Heart right ventricle (tissue), 16 donors: ENCODE measurements around the gene MZF1. TPM values are rescaled to one million over a fixed set of nuclear protein-coding genes. Genes with fewer than 3 reads are reported as not detected.
"Not testable (repeated sequence)": the region's sequence is repeated elsewhere in the genome, so short reads cannot be mapped to it uniquely, and the experiment has no call there.

Experiments used
- ATAC-seq, 8 donors: fragments of 200-7000 bp; cut with Tn5 transposase; one replicate each; pipeline ENCODE4 v1.9.1; 2020; ENCODE audit warnings: mild to moderate bottlenecking in 8 of 8, moderate library complexity in 8 of 8, moderate number of reproducible peaks in 1 of 8
- DNase-seq, 2 donors: peaks; one replicate each; pipeline ENCODE4 v3.0.0-alpha.2; 2020
- H3K27ac ChIP-seq, 10 donors: fragments of 200-600 bp; sonication (generic) in 2 of 10; one replicate each; pipeline versions ENCODE4 v1.5.0 to v1.8.0; 2020 to 2022; ENCODE audit warnings: mild to moderate bottlenecking in 3 of 10
- H3K27me3 ChIP-seq, 7 donors: fragments of 200-600 bp; one replicate each; pipeline ENCODE4 v1.8.0; 2021 to 2022; ENCODE audit warnings: mild to moderate bottlenecking in 2 of 7
- H3K36me3 ChIP-seq, 9 donors: fragments of 200-600 bp; sonication (generic) in 1 of 9; one replicate each; pipeline versions ENCODE4 v1.5.0 to v1.8.0; 2020 to 2022; ENCODE audit warnings: mild to moderate bottlenecking in 2 of 9
- H3K4me1 ChIP-seq, 9 donors: fragments of 200-600 bp; sonication (generic) in 1 of 9; one replicate each; pipeline versions ENCODE4 v1.5.0 to v1.8.0; 2020 to 2022; ENCODE audit warnings: mild to moderate bottlenecking in 4 of 9
- H3K4me3 ChIP-seq, 10 donors: fragments of 200-600 bp; sonication (generic) in 2 of 10; one replicate each; pipeline versions ENCODE4 v1.5.0 to v1.8.0; 2020 to 2022; ENCODE audit warnings: mild to moderate bottlenecking in 7 of 10, moderate library complexity in 2 of 10
- H3K9me3 ChIP-seq, 11 donors: fragments of 200-600 bp in 10 of 11; sonication (generic) in 2 of 11; one replicate each; pipeline versions ENCODE4 v1.5.0 to v1.8.0; 2013 to 2022; ENCODE audit warnings: mild to moderate bottlenecking in 2 of 11, control low read depth in 1 of 11, moderate library complexity in 1 of 11
- CTCF ChIP-seq, 9 donors: fragments of 200-600 bp; sonication (generic) in 2 of 9; IDR thresholded peaks; one replicate each; pipeline versions ENCODE4 v1.5.0 to v1.8.0; 2021 to 2022; ENCODE audit warnings: antibody characterized with exemption in 9 of 9, mild to moderate bottlenecking in 5 of 9, moderate library complexity in 1 of 9
- WGBS, 2 donors: extraction: QIAGEN DNeasy Blood & Tissue Kit; methylation state at CpG; one replicate each; pipeline ENCODE4 v1.1.7; 2013; ENCODE audit warnings: inconsistent platforms in 1 of 2; 5-methylcytosine and 5-hydroxymethylcytosine counted together
- intact Hi-C, 10 donors: fragments of 100-400 bp; cut with DNase I; formaldehyde crosslinking; loops; one replicate each; pipeline versions ENCODE4 v1.11.1 to v1.14.2; 2022
- polyA plus RNA-seq, 2 donors: library from polyadenylated mRNA; stranded (reverse); fragments of 200-250 nt; gene quantifications; one replicate each; pipeline ENCODE4 v1.2.3, GENCODE V29; 2013
- total RNA-seq, 10 donors: library from RNA; stranded (reverse); fragmentation: NEBNext Ultra II Directional in 3 of 10; extraction: Animal tissue kit (Norgen Biotek cat#: 25700) in 3 of 10; gene quantifications; one replicate each; pipeline versions ENCODE4 v1.2.1 to v1.2.4, GENCODE V29; 2021 to 2023
- donor health status: Arrhythmogenic right ventricular cardiomyopathy.
- donor health status: ischemic (EF 13 %, LVEDD 7.1; RV severe dilation, severe dysfunction).
- donor health status: healthy with polysubstance abuse.
- donor health status: DM: no; HTN: yes; CAD: no.
- donor health status: DM: no; HTN: no; CAD: no.
- donor health status: ischemic (EF 25% LVEDD 6.9; RV normal size, moderate dysfunction).
- donor health status: ischemic (EF 25% LVEDD 5.7; RV mildly dilated, moderate dysfunction).
- donor health status: healthy.
- donor health status: DM: yes; HTN: yes; CAD: no.
- donor health status: Ischemic cardiomyopathy.
- donor health status: ischemic (EF 35%, LVEDD 5.7; RV mildly dilated, moderate dysfunction).
- donor health status: nonischemic (EF 11% LVEDD 7.7; RV severe dilation, severe dysfunction).
- donor health status: DM: yes; HTN: yes; CAD: no.
- donor health status: PGD.
- donor health status: ischemic (EF 29% LVEDD 5.4; RV normal size, mild dysfunction).
- donor health status: nonischemic (EF 23%, LVEDD 6.1; RV moderate dilation, normal function).

MZF1 gene
- total and polyA plus RNA-seq, 12 donors: 4.4 to 28.0 (median 8.3) TPM

GRCh38 chr19:58581227-58582141 lies 8.3 kb upstream of the MZF1 start:
- Histone ChIP-seq H3K27ac (peak overlapping the region in 7 of 10 donors; percentile 20 to 78 (median 51)), H3K9me3 (no peaks in the 10 kb centered on the region), H3K36me3 (peaks cover 0 to 42% (median 10%) of the 10 kb centered on the region in 9 donors), H3K4me1 (peaks cover 0 to 20% (median 8%) of the 10 kb centered on the region in 9 donors), H3K4me3 (no peak overlapping the region), H3K27me3 (no peaks in the 10 kb centered on the region)
- ATAC-seq (peak; percentile 86 to 96 (median 93)), DNase-seq (peak; percentile 88 to 89)
- intact Hi-C loops: no loop called here
- peak; percentile 84 to 99 (median 96) for TF ChIP-seq CTCF (IDR thresholded peaks at IDR 0.05)
- WGBS, 2 donors: 65 to 69% methylated on average over 62 of the region's 62 CpGs

GRCh38 chr19:58579473-58580142 lies 6.5 kb upstream of the MZF1 start:
- H3K36me3 ChIP-seq: peaks cover 0 to 41% (median 10%) of the 10 kb centered on the region in 9 donors
- no peak for ATAC-seq
- peaks cover 2 to 28% (median 9%) of the 10 kb centered on the region in 9 donors for H3K4me1 ChIP-seq
- intact Hi-C loops: no loop called here
- H3K4me3 ChIP-seq: no peak overlapping the region
- TF ChIP-seq CTCF (IDR thresholded peaks at IDR 0.05): no peak
- WGBS, 2 donors: 88 to 91% methylated on average over 8 of the region's 8 CpGs
- H3K27me3 ChIP-seq: no peaks in the 10 kb centered on the region
- H3K9me3 ChIP-seq: no peaks in the 10 kb centered on the region
- no peak overlapping the region for H3K27ac ChIP-seq
- no peak for DNase-seq

- no peak for TF ChIP-seq CTCF (IDR thresholded peaks at IDR 0.05)
- H3K4me1 ChIP-seq: peaks cover 11 to 39% (median 15%) of the 10 kb centered on the region in 9 donors
- H3K27ac ChIP-seq: no peak overlapping the region
- intact Hi-C loops: no loop called here
- H3K36me3 ChIP-seq: peaks cover 0 to 28% (median 4%) of the 10 kb centered on the region in 9 donors
- DNase-seq: no peak
- 91% methylated on average over 11 of the region's 11 CpGs for WGBS, 2 donors
- H3K4me3 ChIP-seq: no peak overlapping the region
- H3K27me3 ChIP-seq: no peaks in the 10 kb centered on the region
- H3K9me3 ChIP-seq: no peaks in the 10 kb centered on the region
- ATAC-seq: no peak
Measured at GRCh38 chr19:58578012-58578925, 5.1 kb upstream of the MZF1 start.

- H3K9me3 ChIP-seq, DNase-seq, H3K4me3 ChIP-seq, ATAC-seq, H3K27me3 ChIP-seq, intact Hi-C loops, H3K27ac ChIP-seq: not testable (repeated sequence)
- Histone ChIP-seq H3K4me1 (peaks cover 11 to 39% (median 15%) of the 10 kb centered on the region in 9 donors), H3K36me3 (peaks cover 0 to 21% (median 4%) of the 10 kb centered on the region in 9 donors)
- 97 to 98% methylated on average over 2 of the region's 2 CpGs for WGBS, 2 donors
Measured at GRCh38 chr19:58577581-58577980, 4.4 kb upstream of the MZF1 start.
